PFSK-1 (cell line): ENCODE results near the gene CA5B.

Experiments
- FOXP2 ChIP-seq: optimal IDR thresholded peaks from 2 replicates; pipeline ENCODE3; 2011; ENCODE audit warnings: borderline replicate concordance, control low read depth, inconsistent platforms; ENCODE audit not compliant: insufficient read depth; ENCODE audit errors: extremely low read length, extremely low read depth
- POLR2AphosphoS5 ChIP-seq: IDR thresholded peaks from 2 replicates; pipeline ENCODE4 v1.6.1; 2012; ENCODE audit warnings: low read depth, mild to moderate bottlenecking, control low read depth, low read length, moderate library complexity
- SIN3A ChIP-seq: IDR thresholded peaks from 2 replicates; pipeline ENCODE4 v1.6.1; 2012; ENCODE audit warnings: mild to moderate bottlenecking, low read length, moderate library complexity, borderline replicate concordance; ENCODE audit not compliant: insufficient read depth
- TAF1 ChIP-seq: IDR thresholded peaks from 2 replicates; pipeline ENCODE4 v1.6.1; 2012; ENCODE audit warnings: low read length, control low read depth, borderline replicate concordance; ENCODE audit not compliant: insufficient read depth
- TF ChIP-seq, protein P1 (sequence below), 2 experiments: IDR thresholded peaks; 2 replicates each; pipeline versions ENCODE4 v1.6.1 to v1.8.0; 2011 to 2012; ENCODE audit warnings: low read depth in 2 of 2, low read length in 2 of 2, control low read depth in 1 of 2, inconsistent platforms in 1 of 2, mild to moderate bottlenecking in 1 of 2, moderate library complexity in 1 of 2; ENCODE audit not compliant: insufficient read depth in 1 of 2

The CA5B gene

GRCh38 chrX:15815779-15816437 lies 77.8 kb downstream of the CA5B start:
- TF ChIP-seq SIN3A: no peak
- TF ChIP-seq POLR2AphosphoS5: no peak
- TF ChIP-seq, protein P1, sequence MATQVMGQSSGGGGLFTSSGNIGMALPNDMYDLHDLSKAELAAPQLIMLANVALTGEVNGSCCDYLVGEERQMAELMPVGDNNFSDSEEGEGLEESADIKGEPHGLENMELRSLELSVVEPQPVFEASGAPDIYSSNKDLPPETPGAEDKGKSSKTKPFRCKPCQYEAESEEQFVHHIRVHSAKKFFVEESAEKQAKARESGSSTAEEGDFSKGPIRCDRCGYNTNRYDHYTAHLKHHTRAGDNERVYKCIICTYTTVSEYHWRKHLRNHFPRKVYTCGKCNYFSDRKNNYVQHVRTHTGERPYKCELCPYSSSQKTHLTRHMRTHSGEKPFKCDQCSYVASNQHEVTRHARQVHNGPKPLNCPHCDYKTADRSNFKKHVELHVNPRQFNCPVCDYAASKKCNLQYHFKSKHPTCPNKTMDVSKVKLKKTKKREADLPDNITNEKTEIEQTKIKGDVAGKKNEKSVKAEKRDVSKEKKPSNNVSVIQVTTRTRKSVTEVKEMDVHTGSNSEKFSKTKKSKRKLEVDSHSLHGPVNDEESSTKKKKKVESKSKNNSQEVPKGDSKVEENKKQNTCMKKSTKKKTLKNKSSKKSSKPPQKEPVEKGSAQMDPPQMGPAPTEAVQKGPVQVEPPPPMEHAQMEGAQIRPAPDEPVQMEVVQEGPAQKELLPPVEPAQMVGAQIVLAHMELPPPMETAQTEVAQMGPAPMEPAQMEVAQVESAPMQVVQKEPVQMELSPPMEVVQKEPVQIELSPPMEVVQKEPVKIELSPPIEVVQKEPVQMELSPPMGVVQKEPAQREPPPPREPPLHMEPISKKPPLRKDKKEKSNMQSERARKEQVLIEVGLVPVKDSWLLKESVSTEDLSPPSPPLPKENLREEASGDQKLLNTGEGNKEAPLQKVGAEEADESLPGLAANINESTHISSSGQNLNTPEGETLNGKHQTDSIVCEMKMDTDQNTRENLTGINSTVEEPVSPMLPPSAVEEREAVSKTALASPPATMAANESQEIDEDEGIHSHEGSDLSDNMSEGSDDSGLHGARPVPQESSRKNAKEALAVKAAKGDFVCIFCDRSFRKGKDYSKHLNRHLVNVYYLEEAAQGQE (IDR thresholded peaks at IDR 0.05; ENCODE audit: insufficient read depth in 1 of 2, low read depth in 2 of 2, low read length in 2 of 2): no peak
- TF ChIP-seq FOXP2: no peak
- no peak for TF ChIP-seq TAF1

DNA sequence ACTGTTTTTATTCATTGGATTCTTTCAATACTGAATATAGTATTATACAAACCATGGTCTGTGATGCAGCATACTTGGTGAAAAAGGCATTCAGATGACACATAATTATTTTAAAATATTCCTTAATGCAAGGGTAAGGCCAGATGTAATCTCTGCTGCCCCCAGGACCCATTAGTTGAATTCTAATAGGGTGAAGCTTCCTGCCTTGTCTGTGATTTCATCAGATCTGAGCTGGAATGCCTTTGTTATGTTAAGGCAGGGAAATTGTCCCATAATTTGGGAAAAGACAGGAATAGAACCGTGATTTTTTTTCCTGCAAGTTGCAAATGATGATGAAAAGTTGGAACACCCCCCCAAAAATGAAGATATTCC lies 78.4 kb downstream of the CA5B start:
- TF ChIP-seq TAF1 (no peak), POLR2AphosphoS5 (no peak), SIN3A (no peak), FOXP2 (no peak)
- TF ChIP-seq, protein P1 (IDR thresholded peaks at IDR 0.05; ENCODE audit: insufficient read depth in 1 of 2, low read depth in 2 of 2, low read length in 2 of 2): no peak

GRCh38 chrX:15816886-15817285 lies 78.8 kb downstream of the CA5B start:
- TF ChIP-seq FOXP2 (no peak), SIN3A (no peak), TAF1 (no peak), POLR2AphosphoS5 (no peak)
- TF ChIP-seq, protein P1 (IDR thresholded peaks at IDR 0.05; ENCODE audit: insufficient read depth in 1 of 2, low read depth in 2 of 2, low read length in 2 of 2): no peak

- no peak for TF ChIP-seq FOXP2
- TF ChIP-seq TAF1: no peak
- no peak for TF ChIP-seq POLR2AphosphoS5
- TF ChIP-seq, protein P1 (IDR thresholded peaks at IDR 0.05; ENCODE audit: insufficient read depth in 1 of 2, low read depth in 2 of 2, low read length in 2 of 2): no peak
- no peak for TF ChIP-seq SIN3A
Measured at GRCh38 chrX:15820106-15821073, 82.3 kb downstream of the CA5B start.
